ENCODE data around the gene FLOT1.
A peak's percentile ranks its signal among the peaks of the same experiment; 100 is the strongest.

The FLOT1 gene

GRCh38 chr6:30700340-30700739 lies 42.1 kb downstream of the FLOT1 start:
- no peak for DNase-seq (ENCODE audit: low read depth)

DNA sequence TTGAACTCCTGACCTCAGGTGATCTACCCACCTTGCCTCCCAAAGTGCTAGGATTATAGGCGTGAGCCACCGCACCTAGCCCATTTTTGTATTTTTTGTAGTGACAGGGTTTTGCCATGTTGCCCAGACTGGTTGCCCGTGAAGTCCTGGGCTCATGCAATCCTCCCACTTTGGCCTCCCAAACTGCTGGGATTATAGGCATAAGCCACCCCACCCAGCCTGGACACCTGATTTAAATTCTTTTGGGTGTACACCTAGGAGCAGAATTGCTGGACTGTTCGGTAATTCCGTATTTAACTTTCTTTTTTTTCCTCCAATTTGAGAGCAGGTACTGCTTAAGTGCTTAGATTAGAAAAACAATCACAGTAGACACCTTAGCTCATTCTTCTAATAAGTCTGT lies 46.1 kb downstream of the FLOT1 start:
- DNase-seq (ENCODE audit: low read depth), result no peak

GRCh38 chr6:30691208-30691847 lies 51.2 kb downstream of the FLOT1 start:
- DNase-seq (ENCODE audit: low read depth), result no peak

DNA sequence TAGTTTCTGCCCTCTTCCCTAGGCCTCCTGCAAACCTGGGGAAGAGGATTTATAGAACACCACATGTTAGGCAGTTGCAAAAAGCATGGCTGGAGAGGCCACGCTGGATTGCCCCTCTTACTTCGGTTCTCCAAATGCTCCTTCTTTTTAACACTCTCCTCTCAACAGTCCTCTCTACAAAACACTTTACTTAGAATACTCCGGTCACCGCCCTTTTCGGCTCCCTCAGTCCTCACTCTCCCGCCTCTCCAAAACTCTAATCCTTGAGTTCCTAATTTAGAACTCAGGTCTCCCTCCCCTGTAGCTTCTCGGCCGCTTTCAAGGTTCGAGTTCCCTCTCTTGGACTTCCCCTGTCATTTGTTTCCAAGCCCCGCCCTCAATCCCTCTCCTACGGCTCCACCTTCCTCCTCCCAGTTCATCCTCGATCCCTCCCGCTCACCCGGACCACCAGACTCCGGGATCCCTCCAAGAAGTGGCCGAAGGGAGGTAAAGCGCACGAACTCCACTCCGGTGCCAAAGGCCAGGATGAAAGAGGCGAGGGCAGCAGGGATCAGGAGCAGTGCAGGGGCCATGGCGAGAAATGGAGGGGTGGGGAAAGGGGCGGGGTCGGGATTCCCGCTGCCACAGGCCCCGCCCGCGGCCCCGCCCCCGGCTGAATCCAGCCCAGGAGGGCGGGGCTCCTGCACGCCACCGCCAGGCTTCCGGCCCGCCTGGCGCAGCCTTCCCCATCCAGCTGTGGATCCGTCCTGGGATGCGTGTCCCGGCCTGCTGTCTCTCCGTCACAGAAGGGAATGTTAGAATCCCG lies 51.9 kb downstream of the FLOT1 start, which contains the start of gene NRM:
TSS of gene NRM (minus strand) at position 582 of the 805 bp plus-strand sequence. CDS start at position 572, 10 bp downstream.
- DNase-seq (ENCODE audit: low read depth), result peak; percentile 59

DNA sequence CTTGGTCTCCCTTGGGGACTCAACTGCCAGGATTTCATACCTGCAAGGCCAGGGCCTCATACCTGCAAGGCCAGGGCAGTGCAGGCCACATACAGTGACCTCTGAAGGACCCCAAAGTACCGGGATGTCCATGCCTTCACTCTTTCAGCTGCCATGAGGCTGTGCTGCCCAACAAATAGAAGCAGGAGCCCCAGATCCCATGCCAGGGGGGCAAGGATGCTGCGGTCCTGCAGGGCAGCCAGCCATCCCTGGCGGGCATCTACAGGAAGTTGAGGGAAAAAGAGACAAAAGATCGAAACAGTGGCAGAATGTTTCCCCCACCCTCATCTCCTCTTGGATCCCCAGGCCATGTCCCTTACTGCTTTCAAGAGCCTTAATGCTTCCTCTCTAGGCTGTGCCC lies 52.5 kb downstream of the FLOT1 start:
- DNase-seq (ENCODE audit: low read depth), result no peak

DNA sequence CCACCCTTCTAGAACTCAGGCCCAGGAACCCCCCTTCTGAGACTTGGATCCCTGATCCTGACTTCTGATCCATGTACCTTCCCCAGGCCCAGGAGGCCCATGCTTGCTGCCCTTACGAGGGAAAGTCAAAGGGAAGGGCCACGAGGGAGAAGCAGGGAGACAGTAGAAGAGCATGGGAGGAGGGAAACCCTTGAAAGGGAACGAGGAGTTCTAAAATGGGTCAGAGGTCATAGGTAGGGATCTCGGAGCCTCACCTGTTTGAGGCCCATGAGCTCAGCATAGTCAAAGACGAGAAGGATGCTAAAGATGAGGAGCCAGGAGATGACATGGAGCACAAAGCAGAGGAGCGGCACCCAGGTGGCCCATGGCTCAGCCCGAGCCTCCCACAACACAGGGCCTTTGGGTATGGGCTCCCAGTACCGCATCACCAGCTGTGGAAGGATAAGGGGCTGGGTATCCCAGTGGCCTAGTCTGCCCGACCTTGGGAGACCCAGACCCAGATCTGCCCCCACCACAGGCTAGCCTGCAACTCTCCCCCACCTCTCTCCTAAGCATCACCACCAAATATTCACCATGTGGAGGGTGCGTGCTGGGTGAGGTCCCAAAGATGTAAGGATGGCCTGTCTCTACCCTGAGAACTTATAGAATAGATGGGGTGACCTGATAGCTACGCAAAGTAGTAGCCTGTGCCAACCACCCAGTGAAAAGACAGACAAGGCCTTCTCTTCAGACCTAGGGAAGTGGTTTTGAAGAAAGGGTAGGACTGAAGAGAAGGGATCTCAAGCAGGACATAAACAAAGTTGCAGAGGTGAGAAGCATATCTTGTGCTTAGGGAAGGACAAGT lies 53.2 kb downstream of the FLOT1 start:
- DNase-seq (ENCODE audit: low read depth), result no peak

- no peak for DNase-seq (ENCODE audit: low read depth)
These were observed 53.9 kb downstream of the FLOT1 start for GRCh38 chr6:30688569-30688968.

DNA sequence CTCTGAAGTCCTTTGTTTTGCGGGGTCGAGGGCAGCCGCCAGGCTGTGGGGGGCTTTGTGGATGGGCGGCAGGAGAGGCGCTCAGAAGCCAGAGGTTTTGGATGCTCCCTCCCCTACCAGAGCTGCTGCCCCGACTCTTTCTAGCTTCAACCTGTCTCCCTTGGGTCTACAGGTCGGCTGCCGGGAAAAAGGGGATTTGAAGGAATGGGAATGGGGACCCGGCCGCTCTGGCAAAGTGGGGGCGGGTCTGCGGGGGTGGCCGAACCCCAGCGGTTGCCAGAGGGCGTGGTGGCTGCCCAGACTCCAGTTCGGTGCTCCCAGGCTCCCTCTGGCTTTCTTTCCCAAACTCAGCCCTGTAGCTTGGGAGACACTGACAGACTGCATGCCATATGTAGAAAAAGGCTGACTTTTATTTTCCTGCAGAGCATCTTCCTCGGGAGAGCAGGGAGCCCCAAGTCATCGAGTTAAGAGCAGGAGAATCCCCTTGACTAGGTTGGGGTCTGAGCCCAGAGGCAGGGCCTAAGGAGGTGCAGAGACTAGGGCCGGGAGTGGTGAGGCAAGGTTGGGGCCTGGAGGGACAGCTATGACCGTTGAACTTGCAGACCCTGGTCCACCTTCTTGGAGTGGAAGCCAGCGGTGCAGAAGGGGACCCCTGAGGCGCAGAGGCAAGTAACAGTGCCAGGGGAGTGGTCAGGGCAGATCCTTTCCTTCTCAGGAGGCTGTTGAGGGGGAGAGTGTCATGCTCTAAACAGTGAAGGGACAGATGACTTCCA lies 54.6 kb downstream of the FLOT1 start:
- no peak for DNase-seq (ENCODE audit: low read depth)

- DNase-seq (ENCODE audit: low read depth), result peak; percentile 71
These were observed 55.4 kb downstream of the FLOT1 start for GRCh38 chr6:30686908-30687658.

DNA sequence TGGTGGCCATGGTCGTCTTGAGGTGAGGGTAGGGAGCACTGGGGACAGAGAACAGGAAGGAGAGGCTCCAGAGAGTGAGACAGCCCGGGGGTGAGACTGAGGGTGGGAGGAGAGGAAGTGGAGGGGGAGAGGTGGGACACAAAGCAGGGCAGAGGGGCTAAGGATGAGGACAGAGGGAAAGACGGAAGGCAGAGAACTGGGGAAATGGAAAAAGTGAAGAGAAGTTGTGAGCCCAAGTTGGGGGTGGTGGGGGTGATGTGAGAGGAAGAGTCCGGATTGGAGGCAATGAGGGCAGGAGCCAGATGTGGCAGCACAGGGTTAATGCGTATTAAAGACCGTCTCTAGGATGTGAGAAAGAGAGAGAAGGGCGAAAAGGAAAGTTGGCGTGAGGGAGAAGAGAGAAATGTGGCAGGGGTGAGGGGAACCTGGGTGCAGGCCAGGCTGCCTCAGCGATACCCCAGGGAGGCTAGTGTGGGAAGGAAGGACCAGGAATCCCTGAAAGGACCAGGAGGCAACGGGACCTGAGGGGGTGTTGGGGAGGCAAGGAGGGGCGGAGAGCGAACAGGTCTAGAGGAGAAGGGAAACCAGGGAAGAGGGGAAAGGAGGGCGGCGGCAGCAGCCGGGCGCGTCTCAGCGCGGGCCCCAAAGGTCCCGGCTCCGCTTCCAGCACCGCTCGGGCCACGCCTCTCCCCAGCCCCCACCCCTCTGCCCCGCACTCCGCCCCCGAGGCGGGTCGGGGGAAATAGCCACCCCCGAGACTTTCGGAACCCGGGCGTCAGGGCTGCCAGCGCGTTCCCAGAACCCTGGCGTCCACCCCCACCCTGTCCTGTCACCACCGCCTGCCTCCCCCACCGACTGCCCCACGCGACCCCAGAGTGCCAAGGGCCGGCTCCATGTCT lies 56.2 kb downstream of the FLOT1 start, which contains the start of gene PPP1R18:
TSS of gene PPP1R18 (minus strand) at position 637 of the 899 bp plus-strand sequence. CDS start at position 10, 627 bp downstream.
- peak; percentile 87 for DNase-seq (ENCODE audit: low read depth)

GRCh38 chr6:30685157-30686008 lies 57.1 kb downstream of the FLOT1 start:
- no peak for DNase-seq (ENCODE audit: low read depth)

- DNase-seq (ENCODE audit: low read depth), result peak; percentile 47
These were observed 57.9 kb downstream of the FLOT1 start for GRCh38 chr6:30684386-30685156.

GRCh38 chr6:30683980-30684338 lies 58.5 kb downstream of the FLOT1 start:
- DNase-seq (ENCODE audit: low read depth), result no peak

DNA sequence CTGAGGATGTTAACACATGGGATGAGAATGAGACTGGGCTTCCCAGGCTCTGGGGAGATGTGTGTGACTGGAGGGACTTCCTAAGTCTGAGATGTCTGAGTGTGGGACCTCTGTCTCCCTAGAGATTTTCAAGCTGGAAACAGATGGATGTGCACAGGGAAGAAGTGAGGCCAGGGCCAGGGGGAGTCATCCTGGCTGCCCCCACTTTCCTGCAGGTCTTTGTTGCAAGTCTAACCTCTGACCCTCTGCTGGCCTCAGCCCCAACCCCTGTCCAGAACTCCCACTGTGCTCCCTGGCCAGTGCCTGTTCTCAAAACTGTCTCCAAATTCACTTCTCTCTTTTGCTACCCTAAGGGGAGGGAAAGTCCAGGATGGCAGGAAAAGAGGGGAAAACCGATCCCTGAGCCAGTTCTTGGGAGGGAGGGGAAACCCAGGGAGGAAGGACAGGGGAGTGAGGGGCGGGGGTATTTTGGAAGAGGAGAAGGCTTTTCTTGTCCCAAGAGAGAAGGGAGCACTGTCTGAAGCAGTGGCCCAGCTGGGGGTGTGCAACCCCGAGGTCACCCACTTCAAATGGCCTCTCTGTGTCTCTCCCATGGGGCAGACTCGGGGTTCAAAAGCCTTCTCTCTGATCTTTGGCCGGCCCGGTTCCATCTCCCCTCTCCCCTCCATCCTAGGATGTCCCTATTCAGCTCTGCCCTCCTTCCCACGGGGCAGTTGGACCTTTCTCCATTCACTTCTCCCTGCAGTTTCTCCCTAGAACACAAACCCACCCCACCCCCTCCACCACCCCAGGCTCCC lies 59.1 kb downstream of the FLOT1 start:
- DNase-seq (ENCODE audit: low read depth), result no peak

- peak; percentile 86 for DNase-seq (ENCODE audit: low read depth)
These were observed 60.1 kb downstream of the FLOT1 start for GRCh38 chr6:30682143-30683117.

DNA sequence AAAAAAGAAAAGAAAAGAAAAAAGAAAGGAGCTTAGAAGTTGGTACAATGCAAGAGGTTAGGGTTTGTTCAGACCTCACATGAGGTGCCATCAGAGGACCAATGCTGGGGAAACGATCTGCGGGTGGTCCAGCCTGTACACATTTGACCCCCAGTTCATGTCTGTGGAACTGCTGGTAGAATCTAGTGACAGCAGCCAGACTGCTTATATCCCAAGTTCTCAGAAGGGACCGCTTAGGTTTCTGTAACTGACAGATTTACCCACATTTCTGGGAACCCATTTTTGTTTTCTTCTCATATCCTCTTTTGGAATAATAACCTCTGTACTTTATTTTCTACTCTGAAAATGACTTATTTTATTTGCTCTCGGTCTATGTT lies 60.7 kb downstream of the FLOT1 start:
- DNase-seq (ENCODE audit: low read depth), result no peak

Data from stimulated activated CD4-positive, alpha-beta T cell treated with anti-CD3 and anti-CD28 coated beads, Interleukin-2, amount 100 ng/mL, for 4 hours (primary cell).